Measurements from ENCODE around the gene SLC25A4. TPM values are rescaled to one million over a fixed set of nuclear protein-coding genes. Genes with fewer than 3 reads are reported as not detected.

The SLC25A4 gene
- total and polyA plus RNA-seq, 2 of the 13 experiments (the other 11 are each of a cell fraction or from before 2014, with no cell fraction given) = 30.3 to 42.1 TPM

- TF ChIP-seq ZNF577 (CRISPR knock-in tag; IDR thresholded peaks at IDR 0.05; ENCODE audit: borderline replicate concordance, low read depth) = no peak
- no peak for TF ChIP-seq NR1H2 (CRISPR knock-in tag; IDR thresholded peaks at IDR 0.05; ENCODE audit: borderline replicate concordance, low read depth)
- no peak for TF ChIP-seq THAP7 (CRISPR knock-in tag; IDR thresholded peaks at IDR 0.05)
- TF ChIP-seq ZNF703 (CRISPR knock-in tag; IDR thresholded peaks at IDR 0.05; ENCODE audit: borderline replicate concordance) = no peak
- no peak for TF ChIP-seq ZNF407 (CRISPR knock-in tag; IDR thresholded peaks at IDR 0.05; ENCODE audit: not compliant biosample characterization)
- TF ChIP-seq TEF (CRISPR knock-in tag; IDR thresholded peaks at IDR 0.05) = no peak
- TF ChIP-seq ATRX (CRISPR knock-in tag; IDR thresholded peaks at IDR 0.05; ENCODE audit: borderline replicate concordance) = no peak
- no peak for TF ChIP-seq ZBTB33 (CRISPR knock-in tag; IDR thresholded peaks at IDR 0.05)
- 0 out of 2 replicates have a peak, but pooled peaks have one; percentile 32 for TF ChIP-seq HMGXB3 (CRISPR knock-in tag; IDR thresholded peaks at IDR 0.05; ENCODE audit: borderline replicate concordance)
- no peak for TF ChIP-seq ETV6 (CRISPR knock-in tag; conservative IDR thresholded peaks at IDR 0.05)
- TF ChIP-seq NCOA2 (CRISPR knock-in tag; IDR thresholded peaks at IDR 0.05) = no peak
- TF ChIP-seq ZNF496 (CRISPR knock-in tag; IDR thresholded peaks at IDR 0.05; ENCODE audit: insufficient replicate concordance) = no peak
- no peak for TF ChIP-seq PITX1 (CRISPR knock-in tag; IDR thresholded peaks at IDR 0.05)
These were observed 27.2 kb upstream of the SLC25A4 start (continued) for GRCh38 chr4:185115827-185116232.
